Muscle of leg (tissue), 9 donors: ENCODE measurements around the gene CRISPLD2. TPM values are rescaled to one million over a fixed set of nuclear protein-coding genes. Genes with fewer than 3 reads are reported as not detected.

Experiments
- polyA plus RNA-seq, 8 donors: library from polyadenylated mRNA; unstranded; fragments of 120-200 nt; gene quantifications; one replicate each; pipeline versions ENCODE4 v1.2.1 to v1.2.3, GENCODE V29; 2013; ENCODE audit warnings: inconsistent platforms in 1 of 8, low replicate concordance in 1 of 8; ENCODE audit not compliant: insufficient read length in 8 of 8, insufficient read depth in 1 of 8
- total RNA-seq: library from RNA; stranded (reverse); fragments of 120-200 nt; gene quantifications from one replicate; pipeline ENCODE4 v1.2.4, GENCODE V29; 2013

Gene CRISPLD2
- total and polyA plus RNA-seq, 9 donors: 5.2 to 10.4 (median 6.4) TPM

Other genes starting within 250 kb of the CRISPLD2 start
- gene COTL1, start 201.9 kb upstream of the CRISPLD2 start, total RNA-seq: 20.9 TPM
- 10 to 100 TPM; 17.8 to 50.5 (median 33.3) TPM for gene COTL1, start 201.9 kb upstream of the CRISPLD2 start, polyA plus RNA-seq
- gene KLHL36, start 171.5 kb upstream of the CRISPLD2 start, total RNA-seq: 15.5 TPM
- gene KLHL36, start 171.5 kb upstream of the CRISPLD2 start, polyA plus RNA-seq: 10 to 100 TPM in 7 of 8 donors, 1 to 10 TPM in 1; 9.8 to 18.8 (median 13.2) TPM
- 30.6 TPM for gene USP10, start 120.0 kb upstream of the CRISPLD2 start, total RNA-seq
- 10 to 100 TPM; 48.4 to 73.4 (median 58.3) TPM for gene USP10, start 120.0 kb upstream of the CRISPLD2 start, polyA plus RNA-seq
- 31.0 TPM for gene ZDHHC7, start 191.6 kb downstream of the CRISPLD2 start, total RNA-seq
- gene ZDHHC7, start 191.6 kb downstream of the CRISPLD2 start, polyA plus RNA-seq: 10 to 100 TPM; 28.7 to 44.7 (median 36.7) TPM
- 2.9 TPM for gene KIAA0513, start 207.8 kb downstream of the CRISPLD2 start, total RNA-seq
- gene KIAA0513, start 207.8 kb downstream of the CRISPLD2 start, polyA plus RNA-seq: 1 to 10 TPM; 1.6 to 4.2 (median 2.5) TPM